HepG2 (cell line): ENCODE results near the gene ATP2C2. TPM values are rescaled to one million over a fixed set of nuclear protein-coding genes. Genes with fewer than 3 reads are reported as not detected.

Source experiments
- ATAC-seq: fragments of 200-7000 bp; cut with Tn5 transposase; 3 replicates; pipeline ENCODE4 v1.9.1; 2020; ENCODE audit warnings: mild to moderate bottlenecking, moderate library complexity
- BruUV-seq: library from RNA; stranded (reverse); fragments of 400-500 nt; replicated peaks from 2 replicates; lab custom pipeline; 2021; lab: Mats Ljungman, UMichigan
- CTCF ChIA-PET: fragments of 300-600 bp; formaldehyde crosslinking; extraction: SDS; loops from one replicate; lab custom pipeline; 2021; ENCODE audit warnings: low total read pairs, inconsistent platforms, low intra/inter-chr PET ratio; lab: Yijun Ruan, JAX
- POLR2A ChIA-PET: fragments of 350-600 bp; sonication (Branson Sonifier 250); formaldehyde crosslinking; loops from one replicate; lab custom pipeline; 2020; ENCODE audit warnings: antibody characterized with exemption, inconsistent platforms; lab: Yijun Ruan, JAX
- DNase-seq: peaks from one replicate; pipeline ENCODE4 v3.0.0-alpha.2; 2015; ENCODE audit warnings: low spot score
- FAIRE-seq: peaks from 3 replicates; lab custom pipeline; 2011; peaks lifted over from hg19 to GRCh38; lab: Jason Lieb, UNC
- H2AFZ ChIP-seq: one replicate; pipeline ENCODE4 v1.6.1; 2011; ENCODE audit warnings: low read length, inconsistent platforms
- H3K27ac ChIP-seq: fragments of 300-600 bp; 3 replicates; pipeline ENCODE4 v1.8.0; 2011; ENCODE audit warnings: mixed run types, mild to moderate bottlenecking, mixed read lengths, low read length, inconsistent platforms; ENCODE audit not compliant: insufficient read depth; ENCODE audit errors: extremely low read length
- H3K27me3 ChIP-seq, 2 experiments: fragments of 200-600 bp in 1 of 2; 2 replicates in 1 of 2; 3 replicates in 1 of 2; pipeline versions ENCODE4 v1.6.0 to v1.8.0; 2011; ENCODE audit warnings: low read length in 2 of 2, mild to moderate bottlenecking in 2 of 2, moderate library complexity in 2 of 2, inconsistent platforms in 1 of 2; ENCODE audit not compliant: insufficient read depth in 2 of 2, control insufficient read depth in 1 of 2
- H3K36me3 ChIP-seq, 2 experiments: fragments of 200-600 bp in 1 of 2; replicated peaks in 1 of 2; 2 replicates in 1 of 2; 3 replicates in 1 of 2; pipeline versions ENCODE4 v1.5.1 to v1.8.0; 2011; ENCODE audit warnings: low read length in 2 of 2, inconsistent platforms in 1 of 2; ENCODE audit not compliant: insufficient read depth in 2 of 2, control insufficient read depth in 1 of 2
- H3K4me1 ChIP-seq: 2 replicates; pipeline ENCODE4 v1.5.1; 2012; ENCODE audit warnings: low read length, inconsistent platforms; ENCODE audit not compliant: insufficient read depth
- H3K4me2 ChIP-seq: 2 replicates; pipeline ENCODE4 v1.6.0; 2011; ENCODE audit warnings: low read depth, low read length, inconsistent platforms
- H3K4me3 ChIP-seq, 3 experiments: fragments of 200-600 bp in 1 of 3; sonication (generic), shearing (Covaris generic) in 1 of 3; replicated peaks in 1 of 3; 2 replicates each; pipeline ENCODE4 v1.5.1; 2011 to 2016; ENCODE audit warnings: low read length in 3 of 3, inconsistent platforms in 2 of 3, low read depth in 2 of 3, mild to moderate bottlenecking in 2 of 3, control low read depth in 1 of 3, mixed read lengths in 1 of 3; ENCODE audit not compliant: insufficient read depth in 1 of 3
- H3K79me2 ChIP-seq: one replicate; pipeline ENCODE4 v1.6.1; 2011; ENCODE audit warnings: low read length, inconsistent platforms; ENCODE audit not compliant: insufficient read depth
- H3K9ac ChIP-seq: 2 replicates; pipeline ENCODE4 v1.6.0; 2011; ENCODE audit warnings: mild to moderate bottlenecking, low read depth, low read length, inconsistent platforms; ENCODE audit not compliant: insufficient read depth
- H3K9me3 ChIP-seq: 2 replicates; pipeline ENCODE4 v1.5.1; 2012; ENCODE audit warnings: mild to moderate bottlenecking, low read length
- H4K20me1 ChIP-seq: 2 replicates; pipeline ENCODE4 v1.6.0; 2011; ENCODE audit warnings: inconsistent platforms, mild to moderate bottlenecking, low read length, moderate library complexity; ENCODE audit not compliant: insufficient read depth
- ATF7-NPFF ChIP-seq: sonication (generic); formaldehyde crosslinking; IDR thresholded peaks from 2 replicates; pipeline ENCODE4 v1.8.1; 2023; ENCODE audit warnings: mild to moderate bottlenecking, low read depth, missing genetic modification reagents, moderate library complexity
- CC2D1A ChIP-seq: sonication (generic); formaldehyde crosslinking; IDR thresholded peaks from 2 replicates; pipeline ENCODE4 v1.8.1; 2023; ENCODE audit warnings: mild to moderate bottlenecking, missing genetic modification reagents
- FOSL1 ChIP-seq: sonication (generic); formaldehyde crosslinking; IDR thresholded peaks from 2 replicates; pipeline ENCODE4 v1.9.0; 2021; ENCODE audit warnings: missing genetic modification reagents, borderline replicate concordance
- FOXA1 ChIP-seq, 2 experiments: fragments of 450-650 bp in 1 of 2; sonication (generic) in 1 of 2; formaldehyde crosslinking in 1 of 2; IDR thresholded peaks; 2 replicates each; pipeline versions ENCODE4 v1.4.0 to v1.6.1; 2016 to 2020; ENCODE audit warnings: missing genetic modification reagents in 1 of 2
- SIN3A ChIP-seq: IDR thresholded peaks from 2 replicates; pipeline ENCODE4 v1.6.1; 2011; ENCODE audit warnings: low read depth, mild to moderate bottlenecking, control low read depth, low read length, borderline replicate concordance
- SOX5 ChIP-seq: IDR thresholded peaks from 2 replicates; pipeline ENCODE4 v1.6.1; 2016; ENCODE audit warnings: borderline replicate concordance
- TEAD3 ChIP-seq: optimal IDR thresholded peaks from 2 replicates; pipeline ENCODE3; 2016; ENCODE audit warnings: borderline replicate concordance
- ZFY ChIP-seq: sonication (generic); formaldehyde crosslinking; IDR thresholded peaks from 2 replicates; pipeline ENCODE4 v1.4.0; 2020; ENCODE audit warnings: missing genetic modification reagents
- ZNF260 ChIP-seq: sonication (generic); formaldehyde crosslinking; IDR thresholded peaks from 2 replicates; pipeline ENCODE4 v1.4.0; 2020; ENCODE audit warnings: missing genetic modification reagents, low read depth, mild to moderate bottlenecking, borderline replicate concordance
- ZNF296 ChIP-seq: sonication (generic); formaldehyde crosslinking; conservative IDR thresholded peaks from 2 replicates; pipeline ENCODE4 v1.5.0; 2020; ENCODE audit warnings: mild to moderate bottlenecking, missing genetic modification reagents
- ZNF530 ChIP-seq: sonication (generic); formaldehyde crosslinking; IDR thresholded peaks from 2 replicates; pipeline ENCODE4 v1.5.0; 2020; ENCODE audit warnings: low read depth, mild to moderate bottlenecking, missing genetic modification reagents
- ZNF589 ChIP-seq: sonication (generic); formaldehyde crosslinking; conservative IDR thresholded peaks from 2 replicates; pipeline ENCODE4 v1.8.0; 2022; ENCODE audit warnings: mild to moderate bottlenecking, moderate library complexity, missing genetic modification reagents
- ZSCAN30 ChIP-seq: sonication (generic); formaldehyde crosslinking; IDR thresholded peaks from 2 replicates; pipeline ENCODE4 v1.5.0; 2020; ENCODE audit warnings: mild to moderate bottlenecking, missing genetic modification reagents
- WGBS: methylation state at CpG from one replicate; pipeline ENCODE4 v1.1.6; 2017; ENCODE audit warnings: low lambda C conversion rate; 5-methylcytosine and 5-hydroxymethylcytosine counted together
- in situ Hi-C: cut with HindIII; loops from 2 replicates; pipeline ENCODE4 v1.10.0; 2017; ENCODE audit warnings: low pct_unique_long_range_greater_than_20kb; ENCODE audit not compliant: extremely low pct_ligation_motif_present
- intact Hi-C: fragments of 100-400 bp; cut with micrococcal nuclease; formaldehyde crosslinking; loops from one replicate; pipeline ENCODE4 v1.10.0; 2022; ENCODE audit not compliant: unreplicated experiment
- polyA plus RNA-seq, 8 experiments: library from polyadenylated mRNA; depleted of rRNA in 3 of 8; stranded (reverse) in 7 of 8; unstranded in 1 of 8; fragments of >200 nt; fragmentation: Illumina TruSeq in 4 of 8; extraction: Trizol in 4 of 8; gene quantifications; 2 replicates each; pipeline versions ENCODE4 v1.2.1 to v1.2.3, GENCODE V29; 2011 to 2016; ENCODE audit warnings: low read depth in 4 of 8, missing spikeins in 1 of 8, mixed read lengths in 1 of 8; ENCODE audit not compliant: insufficient read depth in 1 of 8
- total RNA-seq, 5 experiments: library from RNA; depleted of rRNA; stranded (reverse); fragments of >200 nt; fragmentation: Illumina TruSeq; extraction: Trizol; gene quantifications; 2 replicates each; pipeline ENCODE4 v1.2.3, GENCODE V29; 2016; ENCODE audit warnings: low read depth in 1 of 5
- TF ChIP-seq, protein P1 (sequence below): sonication (generic); formaldehyde crosslinking; IDR thresholded peaks from 2 replicates; pipeline ENCODE4 v1.4.0; 2020; ENCODE audit warnings: missing genetic modification reagents, borderline replicate concordance
- TF ChIP-seq, protein P2 (sequence below): sonication (generic); formaldehyde crosslinking; conservative IDR thresholded peaks from 2 replicates; pipeline ENCODE4 v1.5.0; 2020; ENCODE audit warnings: missing genetic modification reagents
- TF ChIP-seq, protein P3 (sequence below): sonication (generic); formaldehyde crosslinking; IDR thresholded peaks from 2 replicates; pipeline ENCODE4 v1.5.1; 2020; ENCODE audit warnings: mild to moderate bottlenecking, missing genetic modification reagents, moderate library complexity

Gene ATP2C2
- total and polyA plus RNA-seq, 2 of the 13 experiments (the other 11 are each of a cell fraction or from before 2014, with no cell fraction given) = 0.07 TPM; not detected in 1

DNA sequence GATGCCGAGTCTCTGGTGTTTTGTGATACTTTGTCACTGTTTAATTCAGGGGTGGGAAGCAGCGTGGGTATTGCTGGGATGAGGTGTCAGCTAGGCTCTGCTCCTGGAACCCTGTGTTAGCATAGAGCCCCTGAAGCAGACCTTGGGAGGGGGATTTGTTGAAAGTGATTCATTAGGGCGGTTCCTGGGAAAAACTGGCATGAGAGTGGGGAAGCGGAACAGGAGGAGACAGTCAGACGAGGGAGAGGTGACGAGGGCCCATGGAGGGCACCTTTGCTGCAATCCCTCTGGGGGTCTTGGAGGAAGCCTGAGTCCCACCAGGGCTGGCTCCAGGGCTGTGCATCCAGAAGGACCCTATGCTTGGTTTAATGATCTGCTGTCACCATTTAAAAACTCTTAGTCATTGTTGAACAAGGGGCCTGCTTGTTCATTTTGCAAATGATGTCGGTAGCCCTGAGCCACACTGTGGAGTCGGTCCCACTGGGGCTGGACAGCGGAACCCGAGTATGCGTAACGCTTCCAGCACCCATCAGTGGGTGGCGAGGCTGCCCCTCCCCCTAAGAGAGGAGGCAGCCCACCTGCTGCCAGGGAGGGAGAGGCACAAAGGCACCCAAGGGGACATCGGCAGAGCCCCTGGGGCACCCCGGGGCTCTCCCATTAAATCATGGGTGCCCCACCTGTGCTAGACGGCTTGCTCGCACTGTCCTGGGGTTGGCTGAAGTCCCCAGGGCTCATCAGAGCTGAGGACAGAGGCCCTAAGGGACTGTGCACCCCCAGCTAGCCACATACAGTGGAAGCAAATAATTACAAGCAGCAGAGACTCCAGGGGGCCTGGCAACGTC, 38.3 kb upstream of the ATP2C2 start:
- BruUV-seq = no TSS peak
- Histone ChIP-seq H3K36me3 (no peaks in the 10 kb centered on the region), H3K4me2 (no peak overlapping the region), H3K9ac (no peak overlapping the region), H3K27me3 (peaks cover 2 to 41% of the 10 kb centered on the region in 2 experiments; a peak in 4 of 5 replicates), H3K4me3 (no peak overlapping the region), H3K27ac (no peak overlapping the region), H2AFZ (no peak overlapping the region), H4K20me1 (no peaks in the 10 kb centered on the region), H3K4me1 (no peaks in the 10 kb centered on the region), H3K9me3 (no peaks in the 10 kb centered on the region), H3K79me2 (no peaks in the 10 kb centered on the region)
- CTCF ChIA-PET = no interaction called here
- no peak for ATAC-seq
- 19% methylated on average over 14 of the region's 18 CpGs for WGBS
- intact Hi-C loops (no loop called here), in situ Hi-C loops (no loop called here)
- TF ChIP-seq CC2D1A = no peak
- TF ChIP-seq, protein P1, sequence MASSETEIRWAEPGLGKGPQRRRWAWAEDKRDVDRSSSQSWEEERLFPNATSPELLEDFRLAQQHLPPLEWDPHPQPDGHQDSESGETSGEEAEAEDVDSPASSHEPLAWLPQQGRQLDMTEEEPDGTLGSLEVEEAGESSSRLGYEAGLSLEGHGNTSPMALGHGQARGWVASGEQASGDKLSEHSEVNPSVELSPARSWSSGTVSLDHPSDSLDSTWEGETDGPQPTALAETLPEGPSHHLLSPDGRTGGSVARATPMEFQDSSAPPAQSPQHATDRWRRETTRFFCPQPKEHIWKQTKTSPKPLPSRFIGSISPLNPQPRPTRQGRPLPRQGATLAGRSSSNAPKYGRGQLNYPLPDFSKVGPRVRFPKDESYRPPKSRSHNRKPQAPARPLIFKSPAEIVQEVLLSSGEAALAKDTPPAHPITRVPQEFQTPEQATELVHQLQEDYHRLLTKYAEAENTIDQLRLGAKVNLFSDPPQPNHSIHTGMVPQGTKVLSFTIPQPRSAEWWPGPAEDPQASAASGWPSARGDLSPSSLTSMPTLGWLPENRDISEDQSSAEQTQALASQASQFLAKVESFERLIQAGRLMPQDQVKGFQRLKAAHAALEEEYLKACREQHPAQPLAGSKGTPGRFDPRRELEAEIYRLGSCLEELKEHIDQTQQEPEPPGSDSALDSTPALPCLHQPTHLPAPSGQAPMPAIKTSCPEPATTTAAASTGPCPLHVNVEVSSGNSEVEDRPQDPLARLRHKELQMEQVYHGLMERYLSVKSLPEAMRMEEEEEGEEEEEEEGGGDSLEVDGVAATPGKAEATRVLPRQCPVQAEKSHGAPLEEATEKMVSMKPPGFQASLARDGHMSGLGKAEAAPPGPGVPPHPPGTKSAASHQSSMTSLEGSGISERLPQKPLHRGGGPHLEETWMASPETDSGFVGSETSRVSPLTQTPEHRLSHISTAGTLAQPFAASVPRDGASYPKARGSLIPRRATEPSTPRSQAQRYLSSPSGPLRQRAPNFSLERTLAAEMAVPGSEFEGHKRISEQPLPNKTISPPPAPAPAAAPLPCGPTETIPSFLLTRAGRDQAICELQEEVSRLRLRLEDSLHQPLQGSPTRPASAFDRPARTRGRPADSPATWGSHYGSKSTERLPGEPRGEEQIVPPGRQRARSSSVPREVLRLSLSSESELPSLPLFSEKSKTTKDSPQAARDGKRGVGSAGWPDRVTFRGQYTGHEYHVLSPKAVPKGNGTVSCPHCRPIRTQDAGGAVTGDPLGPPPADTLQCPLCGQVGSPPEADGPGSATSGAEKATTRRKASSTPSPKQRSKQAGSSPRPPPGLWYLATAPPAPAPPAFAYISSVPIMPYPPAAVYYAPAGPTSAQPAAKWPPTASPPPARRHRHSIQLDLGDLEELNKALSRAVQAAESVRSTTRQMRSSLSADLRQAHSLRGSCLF = no peak
- TF ChIP-seq ZSCAN30 = no peak
- no peak for TF ChIP-seq TEAD3 (CRISPR knock-in tag)
- TF ChIP-seq, protein P2, sequence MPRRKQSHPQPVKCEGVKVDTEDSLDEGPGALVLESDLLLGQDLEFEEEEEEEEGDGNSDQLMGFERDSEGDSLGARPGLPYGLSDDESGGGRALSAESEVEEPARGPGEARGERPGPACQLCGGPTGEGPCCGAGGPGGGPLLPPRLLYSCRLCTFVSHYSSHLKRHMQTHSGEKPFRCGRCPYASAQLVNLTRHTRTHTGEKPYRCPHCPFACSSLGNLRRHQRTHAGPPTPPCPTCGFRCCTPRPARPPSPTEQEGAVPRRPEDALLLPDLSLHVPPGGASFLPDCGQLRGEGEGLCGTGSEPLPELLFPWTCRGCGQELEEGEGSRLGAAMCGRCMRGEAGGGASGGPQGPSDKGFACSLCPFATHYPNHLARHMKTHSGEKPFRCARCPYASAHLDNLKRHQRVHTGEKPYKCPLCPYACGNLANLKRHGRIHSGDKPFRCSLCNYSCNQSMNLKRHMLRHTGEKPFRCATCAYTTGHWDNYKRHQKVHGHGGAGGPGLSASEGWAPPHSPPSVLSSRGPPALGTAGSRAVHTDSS (CRISPR knock-in tag) = no peak
- TF ChIP-seq ZFY (CRISPR knock-in tag) = no peak
- TF ChIP-seq ZNF260 (CRISPR knock-in tag) = no peak
- no peak for TF ChIP-seq FOSL1
- no peak for TF ChIP-seq SIN3A
- TF ChIP-seq ZNF296 = no peak
- no peak for TF ChIP-seq ATF7-NPFF (CRISPR knock-in tag)
- TF ChIP-seq ZNF530 = no peak
- TF ChIP-seq, protein P3, sequence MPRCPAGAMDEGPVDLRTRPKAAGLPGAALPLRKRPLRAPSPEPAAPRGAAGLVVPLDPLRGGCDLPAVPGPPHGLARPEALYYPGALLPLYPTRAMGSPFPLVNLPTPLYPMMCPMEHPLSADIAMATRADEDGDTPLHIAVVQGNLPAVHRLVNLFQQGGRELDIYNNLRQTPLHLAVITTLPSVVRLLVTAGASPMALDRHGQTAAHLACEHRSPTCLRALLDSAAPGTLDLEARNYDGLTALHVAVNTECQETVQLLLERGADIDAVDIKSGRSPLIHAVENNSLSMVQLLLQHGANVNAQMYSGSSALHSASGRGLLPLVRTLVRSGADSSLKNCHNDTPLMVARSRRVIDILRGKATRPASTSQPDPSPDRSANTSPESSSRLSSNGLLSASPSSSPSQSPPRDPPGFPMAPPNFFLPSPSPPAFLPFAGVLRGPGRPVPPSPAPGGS (CRISPR knock-in tag) = no peak
- no peak for TF ChIP-seq SOX5 (CRISPR knock-in tag)
- TF ChIP-seq FOXA1 (IDR thresholded peaks at IDR 0.05) = no peak
- TF ChIP-seq FOXA1 (CRISPR knock-in tag; IDR thresholded peaks at IDR 0.05) = no peak
- TF ChIP-seq ZNF589 (CRISPR knock-in tag) = no peak
- no peak for FAIRE-seq
- DNase-seq = no peak
- POLR2A ChIA-PET = no interaction called here
